ENCODE measurements around the gene MVB12B.
"Not testable (repeated sequence)": the region's sequence is repeated elsewhere in the genome, so short reads cannot be mapped to it uniquely, and the experiment has no call there.

The MVB12B gene

GRCh38 chr9:126524353-126525077 lies 197.9 kb downstream of the MVB12B start:
- DNase-seq: no peak

- no peak for DNase-seq
These were observed 199.8 kb downstream of the MVB12B start for GRCh38 chr9:126526218-126527108.

- DNase-seq: no peak
These were observed 200.6 kb downstream of the MVB12B start for GRCh38 chr9:126527109-126527825.

GRCh38 chr9:126528111-126528510 lies 201.5 kb downstream of the MVB12B start:
- DNase-seq: no peak

- no peak for DNase-seq
These were observed 202.3 kb downstream of the MVB12B start for GRCh38 chr9:126528915-126529314.

- DNase-seq: no peak
These were observed 204.5 kb downstream of the MVB12B start for GRCh38 chr9:126531035-126531571.

- no peak for DNase-seq
These were observed 205.0 kb downstream of the MVB12B start for GRCh38 chr9:126531591-126531990.

- DNase-seq: no peak
These were observed 205.4 kb downstream of the MVB12B start for GRCh38 chr9:126532019-126532462.

- no peak for DNase-seq
These were observed 205.9 kb downstream of the MVB12B start for GRCh38 chr9:126532489-126532888.

DNA sequence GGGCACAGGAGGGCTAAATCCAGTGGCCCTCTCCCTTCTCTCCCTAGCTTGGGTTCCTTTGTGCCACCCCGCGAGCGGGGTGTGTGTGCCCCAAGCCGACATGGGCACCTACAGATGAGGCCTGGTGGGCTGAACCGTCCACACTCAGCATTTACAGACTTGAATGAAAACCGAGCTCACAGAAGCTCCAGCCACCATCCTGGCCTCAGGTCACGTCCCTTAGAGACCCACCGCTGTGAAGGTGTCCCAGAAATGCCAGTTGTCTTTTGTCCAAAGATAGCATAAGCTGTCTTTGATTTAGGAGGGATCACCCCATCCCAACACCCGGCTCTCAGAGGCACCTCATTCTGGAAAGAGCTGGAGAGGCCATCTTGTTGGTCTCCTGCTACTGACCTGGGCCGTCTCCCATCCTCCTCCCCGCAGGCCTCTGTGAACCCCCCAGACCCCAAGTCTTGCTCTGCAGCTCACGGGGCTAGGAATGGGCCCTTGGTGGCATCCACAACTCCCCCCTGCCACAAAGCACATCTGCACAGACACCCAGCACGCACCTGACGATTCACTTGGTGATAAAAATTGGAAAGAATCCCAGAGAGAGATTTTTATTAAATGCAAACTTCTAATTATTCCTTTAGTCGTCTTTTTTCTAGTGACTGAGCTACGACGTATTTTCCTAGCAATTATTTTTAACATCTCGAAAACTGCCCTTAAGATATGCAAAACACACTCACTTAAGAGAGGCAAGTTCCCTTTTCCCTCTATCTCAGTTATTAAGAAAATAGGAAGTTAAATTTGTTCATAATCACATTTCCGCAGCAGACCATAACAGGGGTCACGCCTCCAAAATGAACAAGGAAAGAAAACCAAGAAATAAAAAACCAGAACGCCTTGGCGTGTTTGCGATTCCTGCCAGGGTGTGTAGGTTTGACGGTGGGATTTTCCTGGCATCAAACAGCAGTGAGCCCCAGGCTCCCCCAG lies 206.6 kb downstream of the MVB12B start:
- no peak for DNase-seq

DNA sequence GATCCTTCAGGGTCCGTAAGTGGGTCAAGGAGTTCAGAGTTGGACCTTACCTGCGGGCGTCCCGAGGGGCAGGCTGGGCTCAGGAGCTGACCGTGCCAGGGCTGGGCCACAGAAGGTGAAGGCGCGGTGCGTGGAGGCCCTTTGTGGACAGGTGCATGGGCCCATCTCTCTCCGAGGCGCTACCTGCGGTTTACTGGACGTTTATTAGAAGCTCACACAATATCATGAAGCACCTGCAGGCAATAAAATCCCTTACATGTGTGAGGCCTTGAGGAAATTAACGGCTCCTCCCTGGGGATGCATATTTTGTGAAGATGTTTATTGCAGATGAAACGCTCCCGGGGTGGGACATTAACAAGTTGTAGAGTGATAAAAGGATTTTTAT lies 207.3 kb downstream of the MVB12B start:
- DNase-seq: no peak

GRCh38 chr9:126534431-126535186 lies 208.0 kb downstream of the MVB12B start:
- DNase-seq: no peak

- no peak for DNase-seq
These were observed 209.5 kb downstream of the MVB12B start for GRCh38 chr9:126536131-126536530.

DNA sequence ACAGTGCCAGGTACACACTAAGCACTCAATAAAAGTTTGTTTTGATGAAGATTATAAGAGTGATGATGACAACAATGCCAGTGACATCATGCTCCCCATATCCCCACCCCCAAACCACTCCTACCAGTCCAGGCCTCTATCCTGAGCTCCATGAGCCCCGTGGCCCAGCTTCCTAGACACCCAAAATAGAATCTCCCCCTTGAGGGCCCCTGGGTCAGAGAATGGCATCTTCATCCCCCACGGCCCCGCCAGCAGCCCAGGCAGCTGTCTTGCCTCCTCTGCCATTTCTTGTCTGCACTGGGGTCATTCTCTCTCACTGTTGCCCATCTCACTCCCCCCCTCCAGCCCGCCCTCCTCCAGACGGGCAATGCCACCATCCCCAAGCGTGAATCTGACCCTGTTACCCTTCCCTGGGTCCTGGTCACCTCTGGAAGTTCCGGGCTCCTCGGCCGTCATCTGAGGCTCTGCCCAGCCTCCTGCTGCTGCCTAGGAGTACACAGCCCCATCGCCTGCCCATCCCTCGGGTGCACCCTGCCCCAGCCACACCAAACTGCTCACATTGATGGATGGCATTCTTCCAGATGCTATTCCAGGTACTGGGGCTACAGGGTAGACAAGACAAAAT lies 210.3 kb downstream of the MVB12B start:
- DNase-seq: no peak

DNA sequence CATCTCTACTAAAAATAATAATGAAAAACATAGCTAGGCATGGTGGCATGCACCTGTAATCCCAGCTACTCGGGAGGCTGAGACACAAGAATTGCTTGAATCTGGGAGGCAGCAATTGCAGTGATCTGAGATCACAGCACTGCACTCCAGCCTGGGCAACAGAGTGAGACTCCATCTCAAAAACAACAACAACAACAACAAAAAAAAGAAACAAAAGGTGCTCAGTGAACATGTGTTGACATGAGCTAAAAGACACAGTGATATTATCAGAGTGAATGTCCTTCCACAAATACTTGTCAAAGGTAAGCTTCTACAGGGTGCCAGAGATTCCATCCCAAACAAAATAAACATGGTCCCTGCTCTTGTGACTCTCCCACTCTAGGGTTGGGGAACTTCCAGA lies 211.9 kb downstream of the MVB12B start:
- DNase-seq: no peak

- DNase-seq: not testable (repeated sequence)
These were observed 213.8 kb downstream of the MVB12B start for GRCh38 chr9:126540398-126540797.

GRCh38 chr9:126543490-126543889 lies 216.9 kb downstream of the MVB12B start:
- no peak for DNase-seq

GRCh38 chr9:126545106-126545505 lies 218.5 kb downstream of the MVB12B start:
- no peak for DNase-seq

- DNase-seq: no peak
These were observed 219.4 kb downstream of the MVB12B start for GRCh38 chr9:126546036-126546435.

DNA sequence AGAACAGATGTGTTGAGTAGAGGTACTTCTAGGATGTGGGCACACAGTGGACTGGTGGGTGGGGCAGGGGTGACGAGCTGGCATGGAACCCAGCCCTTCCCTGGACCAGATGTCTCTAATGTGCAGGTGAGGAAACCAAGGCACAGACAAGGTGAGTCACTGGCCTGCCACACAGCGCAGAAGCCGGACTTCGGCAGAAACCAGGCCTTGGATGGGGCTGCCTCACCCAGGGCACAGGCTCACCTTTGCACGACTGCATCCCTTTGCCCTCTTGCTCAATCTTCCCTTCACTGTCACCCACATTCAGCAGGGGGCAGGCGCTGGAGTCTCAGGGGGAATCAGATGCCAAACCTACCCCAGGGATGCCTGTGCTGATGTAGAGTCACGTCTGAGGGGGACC lies 221.7 kb downstream of the MVB12B start:
- DNase-seq: no peak
